ENCODE results near the gene DCAF5.
"Not testable (repeated sequence)": the region's sequence is repeated elsewhere in the genome, so short reads cannot be mapped to it uniquely, and the experiment has no call there.

DCAF5 gene

DNA sequence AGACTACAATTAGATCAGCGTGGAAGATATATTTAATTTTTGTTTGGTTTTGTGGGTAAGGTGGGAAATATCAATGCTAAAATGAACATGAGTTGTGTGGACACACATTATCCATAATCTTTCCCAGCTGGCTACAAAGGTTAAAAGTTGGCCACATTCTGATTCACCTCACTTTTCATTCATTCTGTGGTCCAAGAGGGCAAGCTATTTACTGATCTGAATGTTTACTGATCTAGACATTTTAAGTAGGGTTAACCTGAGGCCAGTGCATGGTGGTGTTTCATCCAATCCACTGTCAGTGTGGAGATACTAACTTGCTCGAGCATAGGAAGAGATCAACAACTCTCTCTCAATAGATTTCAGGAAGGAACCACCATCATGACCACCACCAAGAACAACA is 71.6 kb downstream of the DCAF5 start:
- Histone ChIP-seq H3K4me1 (ENCODE audit: insufficient read depth, low read length) (peaks cover 7% of the 10 kb centered on the region), H3K9me3 (ENCODE audit: control insufficient read depth, insufficient read depth, low read length) (no peaks in the 10 kb centered on the region), H3K36me3 (ENCODE audit: insufficient read depth, low read length) (0 out of 2 replicates have a peak, but pooled peaks cover 2% of the 10 kb centered on the region), H3K9ac (ENCODE audit: low read depth, low read length) (no peak overlapping the region)

DNA sequence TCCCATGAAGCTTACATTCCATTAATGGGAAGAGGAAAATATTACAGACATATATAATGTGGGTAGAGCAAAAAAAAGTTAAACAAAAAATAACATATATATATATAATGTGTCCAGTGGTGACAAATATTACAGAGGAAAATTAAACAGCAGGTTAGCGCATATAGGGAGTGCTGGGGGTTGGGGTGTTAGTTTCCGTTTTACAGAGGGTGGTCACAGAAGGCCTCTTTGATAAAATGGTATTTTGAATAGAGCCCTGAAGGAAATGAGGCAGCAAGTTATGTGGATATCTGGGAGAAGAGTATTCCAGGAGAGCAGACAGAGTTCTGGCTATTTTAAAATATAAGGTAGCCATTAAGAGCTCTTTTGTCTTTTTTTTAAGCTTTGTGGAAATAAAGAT is 73.2 kb downstream of the DCAF5 start:
- peaks cover 7% of the 10 kb centered on the region for H3K4me1 ChIP-seq (ENCODE audit: insufficient read depth, low read length)
- H3K9ac ChIP-seq (ENCODE audit: low read depth, low read length): no peak overlapping the region
- H3K36me3 ChIP-seq (ENCODE audit: insufficient read depth, low read length): 0 out of 2 replicates have a peak, but pooled peaks cover 2% of the 10 kb centered on the region
- no peaks in the 10 kb centered on the region for H3K9me3 ChIP-seq (ENCODE audit: control insufficient read depth, insufficient read depth, low read length)

DNA sequence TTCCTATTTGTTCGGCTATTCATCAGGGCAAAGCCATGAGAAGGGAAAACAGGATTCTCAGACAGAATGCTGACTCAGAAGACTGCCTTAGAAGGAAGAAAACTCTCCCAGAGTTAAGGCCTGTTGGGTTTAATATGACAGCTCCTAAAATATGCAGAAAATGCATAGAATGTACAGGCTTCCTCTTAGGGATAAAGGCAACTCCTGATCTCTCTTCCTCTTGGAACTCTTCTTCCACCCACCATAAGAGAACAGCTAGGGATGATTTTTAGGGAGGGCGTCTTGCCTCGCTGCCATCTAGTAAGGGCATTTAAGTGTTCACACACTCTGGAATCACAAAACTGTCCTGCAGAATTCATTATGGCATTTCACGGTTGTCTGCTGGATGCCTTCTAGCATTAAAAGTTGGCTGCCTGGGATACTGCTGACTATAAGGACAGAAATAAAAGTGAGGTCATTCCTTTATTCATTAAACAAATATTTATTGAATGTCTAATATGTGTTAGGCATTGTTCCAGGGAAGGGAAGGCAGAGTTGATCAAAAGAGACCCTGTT is 73.7 kb downstream of the DCAF5 start:
- H3K9me3 ChIP-seq (ENCODE audit: control insufficient read depth, insufficient read depth, low read length): no peaks in the 10 kb centered on the region
- H3K9ac ChIP-seq (ENCODE audit: low read depth, low read length): no peak overlapping the region

DNA sequence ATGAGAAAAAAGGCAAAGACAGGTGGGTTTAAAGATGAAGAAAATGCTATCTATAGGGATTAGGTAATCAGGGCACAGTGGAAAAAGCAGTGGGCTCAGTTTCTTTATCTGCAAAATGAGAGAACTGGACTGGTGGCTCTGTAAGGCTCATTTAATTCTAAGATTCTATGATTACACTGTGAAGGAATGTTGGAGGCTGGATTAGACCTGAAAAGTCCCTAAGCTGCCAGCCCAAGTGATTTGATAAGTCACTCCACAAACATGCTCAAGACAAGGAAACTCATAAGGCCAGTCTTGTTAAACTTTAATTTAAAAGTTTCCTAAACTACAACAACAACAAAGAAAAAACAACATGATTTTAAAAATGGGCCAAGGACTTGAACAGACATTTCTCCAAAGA is 75.1 kb downstream of the DCAF5 start:
- no peaks in the 10 kb centered on the region for H3K36me3 ChIP-seq (ENCODE audit: insufficient read depth, low read length)
- no peaks in the 10 kb centered on the region for H3K9me3 ChIP-seq (ENCODE audit: control insufficient read depth, insufficient read depth, low read length)
- H3K9ac ChIP-seq (ENCODE audit: low read depth, low read length): no peak overlapping the region
- peaks cover 7% of the 10 kb centered on the region for H3K4me1 ChIP-seq (ENCODE audit: insufficient read depth, low read length)

More for the DNA sequence above, 73.7 kb downstream of the DCAF5 start:
- H3K36me3 ChIP-seq (ENCODE audit: insufficient read depth, low read length): 0 out of 2 replicates have a peak, but pooled peaks cover 2% of the 10 kb centered on the region
- peaks cover 7% of the 10 kb centered on the region for H3K4me1 ChIP-seq (ENCODE audit: insufficient read depth, low read length)

DNA sequence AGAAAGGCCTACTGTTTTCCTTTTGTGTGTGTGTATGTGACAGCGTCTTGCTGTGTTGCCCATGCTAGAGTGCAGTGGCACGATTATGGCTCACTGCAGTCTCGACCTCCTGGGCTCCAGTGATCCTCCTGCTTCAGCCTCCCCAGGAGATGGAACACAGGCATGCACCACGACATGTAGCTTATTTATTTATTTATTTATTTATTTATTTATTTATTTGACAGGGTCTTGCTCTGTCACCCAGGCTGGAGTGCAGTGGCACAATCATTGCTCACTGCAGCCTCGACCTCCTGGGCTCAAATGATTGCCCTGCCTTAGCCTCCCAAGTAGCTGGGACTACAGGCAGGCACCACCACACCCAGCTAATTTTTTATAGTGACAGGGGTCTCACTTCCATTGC is 75.7 kb downstream of the DCAF5 start:
- H3K9me3 ChIP-seq (ENCODE audit: control insufficient read depth, insufficient read depth, low read length); H3K36me3 ChIP-seq (ENCODE audit: insufficient read depth, low read length); H3K9ac ChIP-seq (ENCODE audit: low read depth, low read length); H3K4me1 ChIP-seq (ENCODE audit: insufficient read depth, low read length): not testable (repeated sequence)

DNA sequence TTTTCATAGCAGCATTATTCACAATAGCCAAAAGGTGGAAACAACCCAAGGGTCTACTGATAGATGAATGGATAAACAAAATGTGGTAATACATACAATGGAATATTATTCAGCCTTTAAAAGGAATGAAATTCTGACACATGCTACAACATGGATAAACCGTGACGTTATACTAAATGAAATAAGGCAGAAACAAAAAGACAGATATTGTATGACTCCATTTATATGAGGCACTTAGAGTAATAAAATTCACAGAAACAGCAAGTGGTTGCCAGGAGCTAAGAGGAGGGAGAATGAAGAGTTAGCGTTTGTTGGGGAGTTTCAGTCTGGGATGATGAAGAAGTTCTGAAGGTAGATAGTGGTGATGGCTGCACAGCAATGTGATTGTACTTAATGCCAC is 76.6 kb downstream of the DCAF5 start:
- Histone ChIP-seq H3K36me3 (ENCODE audit: insufficient read depth, low read length) (no peaks in the 10 kb centered on the region), H3K4me1 (ENCODE audit: insufficient read depth, low read length) (peaks cover 7% of the 10 kb centered on the region), H3K9me3 (ENCODE audit: control insufficient read depth, insufficient read depth, low read length) (no peaks in the 10 kb centered on the region), H3K9ac (ENCODE audit: low read depth, low read length) (no peak overlapping the region)

DNA sequence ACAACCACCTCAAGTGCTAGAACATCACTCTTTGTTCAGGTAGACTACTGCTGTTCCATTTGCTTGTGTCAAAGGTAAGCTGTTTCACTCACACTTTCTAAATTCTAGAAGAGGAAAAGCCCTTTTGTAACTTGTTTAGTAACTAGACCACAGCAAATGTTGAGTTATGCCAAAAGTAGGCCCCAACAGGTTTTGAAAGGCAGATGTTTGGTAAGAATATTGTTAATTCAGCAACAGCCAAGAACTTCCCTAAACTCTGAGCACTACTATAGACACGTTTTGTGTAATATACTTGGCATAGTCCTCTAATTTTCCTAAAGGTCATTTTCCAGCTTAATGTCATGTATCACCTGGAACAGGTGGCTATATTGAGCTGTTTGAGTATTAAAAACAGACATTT is 79.0 kb downstream of the DCAF5 start:
- H3K9ac ChIP-seq (ENCODE audit: low read depth, low read length): no peak overlapping the region

DNA sequence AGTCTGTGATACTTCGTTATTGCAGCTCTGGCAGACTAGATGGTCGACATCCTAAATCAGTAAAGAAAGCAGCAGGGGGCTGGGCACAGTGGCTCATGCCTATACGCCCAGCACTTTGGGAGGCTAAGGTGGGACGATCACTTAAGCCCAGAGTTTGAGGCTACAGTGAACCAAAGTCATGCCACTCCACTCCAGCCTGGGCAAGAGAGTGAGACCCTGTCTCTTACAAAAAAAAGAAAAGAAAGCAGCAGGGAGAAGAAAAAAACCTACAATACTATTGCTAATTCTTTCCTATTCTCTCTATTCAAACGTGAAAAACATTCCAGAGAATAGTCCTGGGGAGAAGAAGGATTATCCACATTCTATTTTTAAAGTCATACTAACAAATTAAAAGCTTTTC is 79.5 kb downstream of the DCAF5 start:
- H3K4me1 ChIP-seq (ENCODE audit: insufficient read depth, low read length): peaks cover 12% of the 10 kb centered on the region
- no peak overlapping the region for H3K9ac ChIP-seq (ENCODE audit: low read depth, low read length)
- H3K9me3 ChIP-seq (ENCODE audit: control insufficient read depth, insufficient read depth, low read length): no peaks in the 10 kb centered on the region
- H3K36me3 ChIP-seq (ENCODE audit: insufficient read depth, low read length): no peaks in the 10 kb centered on the region

More for the DNA sequence above, 79.0 kb downstream of the DCAF5 start:
- Histone ChIP-seq H3K9me3 (ENCODE audit: control insufficient read depth, insufficient read depth, low read length) (no peaks in the 10 kb centered on the region), H3K4me1 (ENCODE audit: insufficient read depth, low read length) (peaks cover 9% of the 10 kb centered on the region), H3K36me3 (ENCODE audit: insufficient read depth, low read length) (no peaks in the 10 kb centered on the region)

DNA sequence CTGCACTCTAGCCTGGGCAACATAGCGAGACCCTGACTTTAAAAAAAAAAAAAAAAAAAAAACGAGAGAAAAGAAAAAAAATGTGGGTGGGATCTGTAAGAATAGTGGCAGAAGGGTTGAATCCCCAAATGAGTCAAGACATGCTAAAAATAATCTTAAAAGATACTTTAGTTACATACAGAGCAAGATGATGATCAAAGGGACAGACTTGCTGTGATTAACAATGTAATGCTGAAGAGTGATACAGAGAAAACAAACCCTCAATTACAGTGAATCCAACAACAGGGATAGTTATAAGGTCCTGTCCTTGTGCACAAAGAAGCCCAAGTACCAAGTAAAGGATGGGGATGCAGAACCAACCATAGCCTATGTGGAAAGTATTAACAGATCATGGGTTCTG is 80.3 kb downstream of the DCAF5 start:
- H3K9me3 ChIP-seq (ENCODE audit: control insufficient read depth, insufficient read depth, low read length): no peaks in the 10 kb centered on the region
- H3K9ac ChIP-seq (ENCODE audit: low read depth, low read length): no peak overlapping the region
- H3K36me3 ChIP-seq (ENCODE audit: insufficient read depth, low read length): no peaks in the 10 kb centered on the region
- H3K4me1 ChIP-seq (ENCODE audit: insufficient read depth, low read length): peaks cover 12% of the 10 kb centered on the region

DNA sequence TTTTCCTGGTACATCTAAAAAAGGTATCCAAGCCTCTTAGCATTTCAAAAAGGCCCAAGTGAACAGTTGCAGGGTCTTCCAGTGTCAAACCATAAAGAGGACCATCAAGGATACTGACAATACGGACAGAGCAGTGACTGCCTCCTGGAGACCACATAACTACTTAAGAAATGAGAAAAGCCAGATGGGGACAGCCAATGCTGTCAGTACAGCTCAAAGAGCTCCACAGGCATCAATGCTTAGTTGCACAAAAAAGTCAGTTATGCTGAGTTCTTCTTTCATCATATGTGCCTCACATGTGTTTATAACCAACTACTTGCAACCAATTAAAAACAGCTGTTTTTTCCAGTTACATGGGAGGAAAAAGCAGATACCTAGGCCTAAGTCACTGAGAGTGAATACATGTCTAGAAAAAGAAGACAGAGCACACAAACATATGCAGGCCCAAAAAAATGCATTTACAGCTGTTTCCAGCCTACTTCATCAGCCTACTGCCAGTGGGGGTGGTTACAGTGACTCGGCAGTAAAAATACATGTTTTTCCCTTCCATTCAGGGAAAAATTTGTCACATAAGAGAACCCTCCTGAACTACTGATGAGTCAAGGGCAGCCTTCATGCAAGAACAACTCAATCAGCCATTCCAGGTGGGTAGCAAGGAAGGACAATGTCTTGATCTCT is 84.0 kb downstream of the DCAF5 start:
- Histone ChIP-seq H3K9me3 (ENCODE audit: control insufficient read depth, insufficient read depth, low read length) (no peaks in the 10 kb centered on the region), H3K9ac (ENCODE audit: low read depth, low read length) (no peak overlapping the region), H3K4me1 (ENCODE audit: insufficient read depth, low read length) (peaks cover 12% of the 10 kb centered on the region), H3K36me3 (ENCODE audit: insufficient read depth, low read length) (no peaks in the 10 kb centered on the region; the same call in 1 of the 2 replicates)

DNA sequence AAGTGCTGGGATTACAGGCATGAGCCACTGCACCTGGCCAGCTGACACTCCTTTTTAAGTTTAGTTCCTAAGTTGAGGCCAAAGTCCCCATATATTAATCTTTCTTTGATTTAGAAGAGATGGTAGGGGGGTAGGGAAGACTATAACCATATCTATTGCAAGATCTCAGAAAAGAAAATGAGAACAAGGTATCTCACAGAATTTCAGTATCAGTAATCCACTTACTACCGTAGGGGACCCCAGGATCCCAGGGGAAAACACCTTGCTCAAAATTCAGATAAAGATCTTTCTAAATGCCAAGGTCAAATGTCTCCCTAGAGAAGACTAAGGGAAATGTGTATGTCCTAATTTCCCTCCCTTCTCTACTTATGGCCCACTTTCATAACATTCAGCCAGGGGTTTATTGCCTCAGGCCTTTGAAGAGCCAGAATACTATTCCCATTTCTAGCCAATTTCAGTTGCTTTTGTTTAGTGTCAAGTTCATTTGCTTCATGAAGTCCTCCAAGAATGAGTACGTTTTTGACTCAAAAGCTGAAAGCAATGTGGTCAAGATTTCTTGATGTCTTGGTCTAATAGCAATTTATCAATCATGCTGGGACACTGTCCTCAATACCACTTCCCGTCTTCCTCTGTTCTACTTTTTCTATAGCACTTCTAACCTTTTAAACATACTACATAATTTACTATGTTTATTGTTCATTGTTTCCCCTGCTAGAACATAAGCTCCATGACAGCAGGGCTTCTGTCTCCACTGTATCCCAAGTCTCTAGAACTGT is 86.3 kb downstream of the DCAF5 start:
- peaks cover 12% of the 10 kb centered on the region for H3K4me1 ChIP-seq (ENCODE audit: insufficient read depth, low read length)
- H3K9ac ChIP-seq (ENCODE audit: low read depth, low read length): no peak overlapping the region
- H3K36me3 ChIP-seq (ENCODE audit: insufficient read depth, low read length): peaks cover 4% of the 10 kb centered on the region
- no peaks in the 10 kb centered on the region for H3K9me3 ChIP-seq (ENCODE audit: control insufficient read depth, insufficient read depth, low read length)

DNA sequence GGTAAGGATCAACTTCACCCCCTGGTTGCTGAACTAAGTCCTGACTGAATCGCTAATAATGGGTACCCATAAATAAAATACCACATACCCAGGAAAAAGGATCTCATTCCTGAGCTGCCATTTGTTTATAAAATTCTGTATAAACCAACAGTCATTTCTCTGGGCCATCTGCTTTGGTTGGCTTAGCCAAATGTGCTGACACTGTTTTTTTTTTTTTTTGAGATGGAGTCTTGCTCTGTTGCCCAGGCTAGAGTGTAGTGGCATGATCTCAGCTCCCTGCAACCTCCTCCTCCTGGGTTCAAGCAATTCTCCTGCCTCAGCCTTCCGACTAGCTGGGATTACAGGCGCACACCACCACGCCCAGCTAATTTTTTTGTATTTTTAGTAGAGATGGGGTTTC is 87.0 kb downstream of the DCAF5 start:
- not testable (repeated sequence) for H3K36me3 ChIP-seq (ENCODE audit: insufficient read depth, low read length); H3K9me3 ChIP-seq (ENCODE audit: control insufficient read depth, insufficient read depth, low read length); H3K9ac ChIP-seq (ENCODE audit: low read depth, low read length)
- H3K4me1 ChIP-seq (ENCODE audit: insufficient read depth, low read length): peaks cover 12% of the 10 kb centered on the region

DNA sequence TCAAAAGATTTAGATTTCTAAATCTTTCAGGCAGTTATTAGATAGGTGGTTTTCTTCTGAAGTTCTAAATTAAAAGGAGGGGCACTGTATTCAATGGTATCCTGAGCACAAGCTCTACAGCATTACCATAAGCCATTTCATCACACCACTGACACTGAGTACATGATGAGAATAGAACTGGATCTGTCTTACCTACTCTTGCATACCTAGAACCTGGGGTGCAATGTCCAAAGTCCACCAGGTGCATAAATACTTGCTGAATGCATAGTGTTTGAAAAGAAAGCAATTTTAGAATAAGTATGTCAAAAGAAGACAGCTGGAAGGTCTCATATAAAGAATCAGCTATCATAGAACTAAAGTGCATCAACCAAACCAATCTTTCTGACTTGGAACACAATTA is 88.3 kb downstream of the DCAF5 start:
- Histone ChIP-seq H3K4me1 (ENCODE audit: insufficient read depth, low read length) (peaks cover 10% of the 10 kb centered on the region), H3K9ac (ENCODE audit: low read depth, low read length) (no peak overlapping the region), H3K9me3 (ENCODE audit: control insufficient read depth, insufficient read depth, low read length) (no peaks in the 10 kb centered on the region), H3K36me3 (ENCODE audit: insufficient read depth, low read length) (peaks cover 4% of the 10 kb centered on the region)

DNA sequence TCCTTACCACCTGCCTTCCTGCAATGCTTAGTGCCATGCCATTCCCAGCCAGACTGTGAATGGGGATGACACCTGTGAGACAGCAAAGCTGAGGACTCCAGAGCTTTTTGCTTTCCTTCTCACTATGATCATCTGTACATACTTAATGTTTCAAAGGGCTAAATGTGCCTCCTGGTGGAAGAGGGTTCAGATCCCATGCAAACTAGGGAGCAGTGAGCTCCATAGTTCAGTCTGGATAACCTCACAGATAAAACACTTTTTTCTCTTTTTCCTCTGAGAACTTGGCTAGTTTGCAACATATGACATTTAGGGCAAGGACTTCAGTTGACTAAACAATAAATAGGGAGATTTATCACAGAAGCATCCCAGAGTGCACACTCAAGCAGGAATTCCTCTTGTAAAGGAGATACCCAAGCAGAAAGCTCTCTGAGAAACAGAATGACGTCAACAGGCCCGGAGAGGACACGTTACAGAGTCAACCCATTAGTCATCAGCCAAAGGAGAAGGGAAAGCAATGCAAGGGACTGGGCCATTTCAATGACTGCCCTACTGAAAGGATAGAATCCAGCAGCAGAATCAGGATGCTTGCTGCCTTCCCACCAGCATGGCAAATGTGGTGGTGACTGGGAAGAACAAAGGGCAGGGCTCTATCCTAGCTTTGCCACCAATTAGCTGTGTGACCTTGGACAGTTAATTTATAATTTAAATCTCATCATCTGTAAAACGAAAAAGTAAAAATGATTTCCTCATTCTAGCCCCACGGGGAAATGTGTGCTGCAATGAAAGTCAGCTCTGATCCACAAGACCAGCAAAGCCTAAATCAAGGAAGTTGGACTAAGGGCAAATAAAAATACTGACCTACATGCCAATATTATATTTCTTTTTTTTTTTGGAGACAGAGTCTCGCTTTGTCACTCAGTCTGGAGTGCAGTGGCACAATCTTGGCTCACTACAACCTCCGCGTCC is 93.0 kb downstream of the DCAF5 start:
- Histone ChIP-seq H3K4me1 (ENCODE audit: insufficient read depth, low read length) (peaks cover 14% of the 10 kb centered on the region), H3K36me3 (ENCODE audit: insufficient read depth, low read length) (peaks cover 6% of the 10 kb centered on the region), H3K9me3 (ENCODE audit: control insufficient read depth, insufficient read depth, low read length) (no peaks in the 10 kb centered on the region), H3K9ac (ENCODE audit: low read depth, low read length) (no peak overlapping the region)
